HCT116 (cell line): ENCODE data around the gene MIA3. TPM values are rescaled to one million over a fixed set of nuclear protein-coding genes. Genes with fewer than 3 reads are reported as not detected.

Experiments
- ATAC-seq: fragments of 200-7000 bp; cut with Tn5 transposase; 2 replicates; pipeline ENCODE4 v1.9.1; 2020; ENCODE audit warnings: mild to moderate bottlenecking, moderate library complexity
- BruUV-seq: library from RNA; stranded (reverse); fragments of 400-500 nt; replicated peaks from 2 replicates; lab custom pipeline; 2021; lab: Mats Ljungman, UMichigan
- CTCF ChIA-PET: fragments of 300-600 bp; sonication (Branson Sonifier 250); formaldehyde crosslinking; loops from one replicate; lab custom pipeline; 2021; ENCODE audit warnings: antibody characterized with exemption; lab: Charles Lee
- POLR2A ChIA-PET: fragments of 300-600, 350-600 bp; sonication (Branson Sonifier 250); formaldehyde crosslinking; loops from one replicate; lab custom pipeline; 2021; ENCODE audit warnings: antibody characterized with exemption; lab: Charles Lee
- RAD21 ChIA-PET, 2 experiments: fragments of 300-600 bp; sonication (Branson Sonifier 250); formaldehyde crosslinking; loops; one replicate each; lab custom pipeline; 2023; ENCODE audit warnings: low total read pairs in 2 of 2; ENCODE audit not compliant: uncharacterized antibody in 2 of 2, unreplicated experiment in 2 of 2, low non-redundant PET in 1 of 2; lab: Charles Lee
- DNase-seq: peaks from one replicate; pipeline ENCODE4 v3.0.0-alpha.2; 2010; ENCODE audit warnings: low read depth, low spot score
- H2AFZ ChIP-seq: fragments of 200-600 bp; shearing (Covaris generic), sonication (generic); 2 replicates; pipeline ENCODE4 v1.6.1; 2017; ENCODE audit warnings: low read depth, mixed run types, mixed read lengths, antibody characterized with exemption, low read length; ENCODE audit not compliant: poor library complexity, severe bottlenecking
- H3K27ac ChIP-seq: 2 replicates; pipeline ENCODE4 v1.5.1; 2012; ENCODE audit warnings: low read depth, low read length
- H3K27me3 ChIP-seq: fragments of 200-600 bp; sonication (generic); 2 replicates; pipeline ENCODE4 v1.6.1; 2016; ENCODE audit warnings: mixed run types, low read length, mixed read lengths; ENCODE audit not compliant: insufficient read depth
- H3K36me3 ChIP-seq, 2 experiments: fragments of 200-500 bp in 1 of 2; fragments of 200-600 bp in 1 of 2; sonication (Bioruptor generic) in 1 of 2; sonication (generic) in 1 of 2; 2 replicates each; pipeline versions ENCODE4 v1.5.1 to v1.6.1; 2014 to 2016; ENCODE audit warnings: low read length in 2 of 2, inconsistent platforms in 1 of 2, mixed read lengths in 1 of 2, mixed run types in 1 of 2; ENCODE audit not compliant: insufficient read depth in 2 of 2, control insufficient read depth in 1 of 2
- H3K4me1 ChIP-seq, 2 experiments: fragments of 200-600 bp in 1 of 2; sonication (generic) in 1 of 2; 2 replicates each; pipeline versions ENCODE4 v1.5.1 to v1.6.1; 2012 to 2017; ENCODE audit warnings: low read length in 2 of 2, inconsistent platforms in 1 of 2, mild to moderate bottlenecking in 1 of 2, mixed read lengths in 1 of 2, mixed run types in 1 of 2, moderate library complexity in 1 of 2; ENCODE audit not compliant: insufficient read depth in 2 of 2, control insufficient read depth in 1 of 2
- H3K4me2 ChIP-seq: fragments of 200-600 bp; sonication (generic); 2 replicates; pipeline ENCODE4 v1.6.1; 2017; ENCODE audit warnings: mixed run types, low read length, mixed read lengths
- H3K4me3 ChIP-seq, 2 experiments: fragments of 200-600 bp in 1 of 2; sonication (generic) in 1 of 2; replicated peaks in 1 of 2; 2 replicates each; pipeline ENCODE4 v1.5.1; 2011 to 2016; ENCODE audit warnings: low read length in 2 of 2, control low read depth in 1 of 2, low read depth in 1 of 2, mild to moderate bottlenecking in 1 of 2, mixed read lengths in 1 of 2, mixed run types in 1 of 2
- H3K79me2 ChIP-seq: fragments of 200-600 bp; sonication (generic); 2 replicates; pipeline ENCODE4 v1.6.1; 2017; ENCODE audit warnings: mild to moderate bottlenecking, mixed run types, low read length, moderate library complexity, mixed read lengths; ENCODE audit not compliant: insufficient read depth
- H3K9ac ChIP-seq: fragments of 200-600 bp; sonication (generic); 2 replicates; pipeline ENCODE4 v1.6.1; 2016; ENCODE audit warnings: low read length, mixed read lengths
- H3K9me2 ChIP-seq: fragments of 200-600 bp; sonication (generic), shearing (Covaris generic); 2 replicates; pipeline ENCODE4 v1.6.1; 2017; ENCODE audit warnings: mixed run types, mild to moderate bottlenecking, moderate library complexity; ENCODE audit not compliant: insufficient read depth
- H3K9me3 ChIP-seq, 2 experiments: fragments of 200-500 bp in 1 of 2; fragments of 200-600 bp in 1 of 2; sonication (Bioruptor generic) in 1 of 2; sonication (generic) in 1 of 2; 2 replicates each; pipeline ENCODE4 v1.6.1; 2014 to 2017; ENCODE audit warnings: low read length in 2 of 2, mixed read lengths in 2 of 2, inconsistent platforms in 1 of 2, low read depth in 1 of 2, mild to moderate bottlenecking in 1 of 2, mixed run types in 1 of 2, moderate library complexity in 1 of 2; ENCODE audit not compliant: control insufficient read depth in 1 of 2, insufficient read depth in 1 of 2
- H4K20me1 ChIP-seq: fragments of 200-600 bp; sonication (generic), shearing (Covaris generic); 2 replicates; pipeline ENCODE4 v1.6.1; 2017; ENCODE audit warnings: mixed run types, mild to moderate bottlenecking, moderate library complexity; ENCODE audit not compliant: insufficient read depth
- CEBPB ChIP-seq: IDR thresholded peaks from 2 replicates; pipeline ENCODE4 v1.6.1; 2012; ENCODE audit warnings: low read depth
- EGR1 ChIP-seq: IDR thresholded peaks from 2 replicates; pipeline ENCODE4 v1.6.1; 2012; ENCODE audit warnings: low read depth
- EZH2phosphoT487 ChIP-seq: fragments of 200-600 bp; IDR thresholded peaks from 2 replicates; pipeline ENCODE4 v1.6.1; 2018; ENCODE audit warnings: antibody characterized with exemption, borderline replicate concordance
- FOSL1 ChIP-seq: IDR thresholded peaks from 2 replicates; pipeline ENCODE4 v1.6.1; 2012; ENCODE audit warnings: low read depth
- JUND ChIP-seq: IDR thresholded peaks from 2 replicates; pipeline ENCODE4 v1.6.1; 2012
- SIN3A ChIP-seq: IDR thresholded peaks from 2 replicates; pipeline ENCODE4 v1.6.1; 2012; ENCODE audit warnings: low read depth
- SRF ChIP-seq: IDR thresholded peaks from 2 replicates; pipeline ENCODE4 v1.6.1; 2012; ENCODE audit warnings: low read depth
- TCF7L2 ChIP-seq: IDR thresholded peaks from 2 replicates; pipeline ENCODE4 v1.7.0; 2011; ENCODE audit warnings: borderline replicate concordance, inconsistent platforms; ENCODE audit not compliant: insufficient read depth, insufficient read length; ENCODE audit errors: extremely low read depth
- YY1 ChIP-seq: IDR thresholded peaks from 2 replicates; pipeline ENCODE4 v1.6.1; 2011; ENCODE audit warnings: low read length, low read depth, moderate library complexity, mild to moderate bottlenecking; ENCODE audit not compliant: insufficient replicate concordance; ENCODE audit errors: extremely low read depth
- ZBTB33 ChIP-seq: IDR thresholded peaks from 2 replicates; pipeline ENCODE4 v1.6.1; 2011; ENCODE audit warnings: mild to moderate bottlenecking, low read length, moderate library complexity; ENCODE audit not compliant: insufficient replicate concordance; ENCODE audit errors: extremely low read depth
- intact Hi-C: fragments of 100-400 bp; cut with micrococcal nuclease; formaldehyde crosslinking; loops from 2 replicates; pipeline ENCODE4 v1.10.0; 2022
- total RNA-seq: library from RNA; stranded (reverse); gene quantifications from one replicate; pipeline ENCODE4 v1.2.1, GENCODE V29; 2021; ENCODE audit not compliant: unreplicated experiment
- TF ChIP-seq, protein P1 (sequence below), 3 experiments: fragments of 200-600 bp in 1 of 3; sonication (generic) in 1 of 3; IDR thresholded peaks in 2 of 3; conservative IDR thresholded peaks in 1 of 3; 2 replicates each; pipeline ENCODE4 v1.5.1; 2012 to 2017; ENCODE audit warnings: low read depth in 2 of 3, low read length in 2 of 3, antibody characterized with exemption in 1 of 3, borderline replicate concordance in 1 of 3, control low read depth in 1 of 3, mild to moderate bottlenecking in 1 of 3, mixed read lengths in 1 of 3, mixed run types in 1 of 3, moderate library complexity in 1 of 3; ENCODE audit not compliant: insufficient read depth in 1 of 3
- TF ChIP-seq, protein P2 (sequence below): IDR thresholded peaks from 2 replicates; pipeline ENCODE4 v1.6.1; 2012; ENCODE audit warnings: low read depth
- TF ChIP-seq, protein P3 (sequence below): IDR thresholded peaks from 2 replicates; pipeline ENCODE4 v1.6.1; 2012

Gene MIA3
- total RNA-seq, 1 experiment from 2014 or later, result 62.7 TPM

DNA sequence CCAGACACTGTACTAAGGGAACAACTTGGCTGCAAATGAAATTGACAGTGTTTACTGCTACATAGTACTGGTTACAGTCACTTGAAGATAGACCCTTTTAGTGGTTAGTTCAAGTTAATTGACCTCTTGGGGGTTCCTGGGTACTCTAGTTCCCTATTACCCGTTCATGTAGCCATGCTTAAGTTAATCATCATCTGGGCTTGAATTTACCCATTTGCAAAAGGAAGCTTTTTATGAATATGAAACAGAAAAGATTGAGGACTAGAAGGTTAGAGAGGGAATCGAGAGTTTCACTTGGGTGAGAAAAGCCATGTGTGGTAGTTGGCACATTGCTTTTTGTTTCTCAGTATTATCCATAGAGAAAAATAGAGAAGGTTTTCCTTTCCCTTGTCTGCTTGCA is 2.7 kb downstream of the MIA3 start (continued):
- no peak for TF ChIP-seq ZBTB33

- Histone ChIP-seq H3K4me1 (peaks cover 2 to 11% of the 10 kb centered on the region in 2 experiments; a peak in 2 of 4 replicates), H3K79me2 (peaks cover 30% of the 10 kb centered on the region; the same call in 1 of the 2 replicates), H3K4me2 (no peak overlapping the region), H3K9me2 (no peaks in the 10 kb centered on the region), H3K36me3 (peaks cover 5 to 11% of the 10 kb centered on the region in 2 experiments; a peak in 3 of 4 replicates), H3K27ac (no peak overlapping the region), H4K20me1 (no peaks in the 10 kb centered on the region), H3K9me3 (no peaks in the 10 kb centered on the region), H3K27me3 (no peaks in the 10 kb centered on the region), H2AFZ (no peak overlapping the region), H3K4me3 (no peak overlapping the region), H3K9ac (no peak overlapping the region)
- ATAC-seq, result no peak
- no peak for TF ChIP-seq TCF7L2
- TF ChIP-seq YY1, result no peak
- TF ChIP-seq, protein P1, sequence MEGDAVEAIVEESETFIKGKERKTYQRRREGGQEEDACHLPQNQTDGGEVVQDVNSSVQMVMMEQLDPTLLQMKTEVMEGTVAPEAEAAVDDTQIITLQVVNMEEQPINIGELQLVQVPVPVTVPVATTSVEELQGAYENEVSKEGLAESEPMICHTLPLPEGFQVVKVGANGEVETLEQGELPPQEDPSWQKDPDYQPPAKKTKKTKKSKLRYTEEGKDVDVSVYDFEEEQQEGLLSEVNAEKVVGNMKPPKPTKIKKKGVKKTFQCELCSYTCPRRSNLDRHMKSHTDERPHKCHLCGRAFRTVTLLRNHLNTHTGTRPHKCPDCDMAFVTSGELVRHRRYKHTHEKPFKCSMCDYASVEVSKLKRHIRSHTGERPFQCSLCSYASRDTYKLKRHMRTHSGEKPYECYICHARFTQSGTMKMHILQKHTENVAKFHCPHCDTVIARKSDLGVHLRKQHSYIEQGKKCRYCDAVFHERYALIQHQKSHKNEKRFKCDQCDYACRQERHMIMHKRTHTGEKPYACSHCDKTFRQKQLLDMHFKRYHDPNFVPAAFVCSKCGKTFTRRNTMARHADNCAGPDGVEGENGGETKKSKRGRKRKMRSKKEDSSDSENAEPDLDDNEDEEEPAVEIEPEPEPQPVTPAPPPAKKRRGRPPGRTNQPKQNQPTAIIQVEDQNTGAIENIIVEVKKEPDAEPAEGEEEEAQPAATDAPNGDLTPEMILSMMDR (IDR thresholded peaks at IDR 0.05 in 2 of 3, conservative IDR thresholded peaks at IDR 0.05 in 1 of 3; ENCODE audit: borderline replicate concordance in 1 of 3, insufficient read depth in 1 of 3, low read depth in 2 of 3, low read length in 2 of 3), result no peak
- no peak for TF ChIP-seq EGR1
- TF ChIP-seq CEBPB, result no peak
- no peak for TF ChIP-seq ZBTB33
- TF ChIP-seq, protein P2, sequence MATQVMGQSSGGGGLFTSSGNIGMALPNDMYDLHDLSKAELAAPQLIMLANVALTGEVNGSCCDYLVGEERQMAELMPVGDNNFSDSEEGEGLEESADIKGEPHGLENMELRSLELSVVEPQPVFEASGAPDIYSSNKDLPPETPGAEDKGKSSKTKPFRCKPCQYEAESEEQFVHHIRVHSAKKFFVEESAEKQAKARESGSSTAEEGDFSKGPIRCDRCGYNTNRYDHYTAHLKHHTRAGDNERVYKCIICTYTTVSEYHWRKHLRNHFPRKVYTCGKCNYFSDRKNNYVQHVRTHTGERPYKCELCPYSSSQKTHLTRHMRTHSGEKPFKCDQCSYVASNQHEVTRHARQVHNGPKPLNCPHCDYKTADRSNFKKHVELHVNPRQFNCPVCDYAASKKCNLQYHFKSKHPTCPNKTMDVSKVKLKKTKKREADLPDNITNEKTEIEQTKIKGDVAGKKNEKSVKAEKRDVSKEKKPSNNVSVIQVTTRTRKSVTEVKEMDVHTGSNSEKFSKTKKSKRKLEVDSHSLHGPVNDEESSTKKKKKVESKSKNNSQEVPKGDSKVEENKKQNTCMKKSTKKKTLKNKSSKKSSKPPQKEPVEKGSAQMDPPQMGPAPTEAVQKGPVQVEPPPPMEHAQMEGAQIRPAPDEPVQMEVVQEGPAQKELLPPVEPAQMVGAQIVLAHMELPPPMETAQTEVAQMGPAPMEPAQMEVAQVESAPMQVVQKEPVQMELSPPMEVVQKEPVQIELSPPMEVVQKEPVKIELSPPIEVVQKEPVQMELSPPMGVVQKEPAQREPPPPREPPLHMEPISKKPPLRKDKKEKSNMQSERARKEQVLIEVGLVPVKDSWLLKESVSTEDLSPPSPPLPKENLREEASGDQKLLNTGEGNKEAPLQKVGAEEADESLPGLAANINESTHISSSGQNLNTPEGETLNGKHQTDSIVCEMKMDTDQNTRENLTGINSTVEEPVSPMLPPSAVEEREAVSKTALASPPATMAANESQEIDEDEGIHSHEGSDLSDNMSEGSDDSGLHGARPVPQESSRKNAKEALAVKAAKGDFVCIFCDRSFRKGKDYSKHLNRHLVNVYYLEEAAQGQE, result no peak
- no peak for TF ChIP-seq JUND
- no peak for TF ChIP-seq SRF
- no peak for TF ChIP-seq SIN3A
- TF ChIP-seq, protein P3, sequence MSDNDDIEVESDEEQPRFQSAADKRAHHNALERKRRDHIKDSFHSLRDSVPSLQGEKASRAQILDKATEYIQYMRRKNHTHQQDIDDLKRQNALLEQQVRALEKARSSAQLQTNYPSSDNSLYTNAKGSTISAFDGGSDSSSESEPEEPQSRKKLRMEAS, result no peak
- no peak for TF ChIP-seq FOSL1
- TF ChIP-seq EZH2phosphoT487, result no peak
- CTCF ChIA-PET, result no interaction called here
- intact Hi-C loops, result no loop called here
- RAD21 ChIA-PET, result no interaction called here
- DNase-seq, result no peak
- POLR2A ChIA-PET, result no interaction called here
- no TSS peak for BruUV-seq
These were observed 4.9 kb downstream of the MIA3 start for GRCh38 chr1:222622765-222623164.
